Measurements from ENCODE around the gene KIAA0825. TPM values are rescaled to one million over a fixed set of nuclear protein-coding genes. Genes with fewer than 3 reads are reported as not detected.

The KIAA0825 gene
- total and polyA plus RNA-seq, 8 donors, result 0.29 to 15.6 (median 1.5) TPM

- intact Hi-C loops (cut with DNase I; ENCODE audit: low total_unique reads), result no loop called here
- no peak overlapping the region for H3K27ac ChIP-seq
- 64 to 87% (median 77%) methylated on average over 3 of the region's 3 CpGs for WGBS, 5 donors
- no peaks in the 10 kb centered on the region for H3K36me3 ChIP-seq
- no peaks in the 10 kb centered on the region for H3K9me3 ChIP-seq
- H3K27me3 ChIP-seq, result no peaks in the 10 kb centered on the region
- DNase-seq, result no peak
- H3K4me3 ChIP-seq, result no peak overlapping the region
- TF ChIP-seq POLR2A (IDR thresholded peaks at IDR 0.05), result no peak
- H3K4me1 ChIP-seq, result no peaks in the 10 kb centered on the region
These were observed 100.6 kb downstream of the KIAA0825 start for GRCh38 chr5:94517490-94518488.

GRCh38 chr5:94516148-94516547 is 102.3 kb downstream of the KIAA0825 start:
- no peaks in the 10 kb centered on the region for H3K9me3 ChIP-seq
- H3K4me3 ChIP-seq, result no peak overlapping the region
- H3K36me3 ChIP-seq, result no peaks in the 10 kb centered on the region
- no peaks in the 10 kb centered on the region for H3K4me1 ChIP-seq
- no peak for DNase-seq
- H3K27me3 ChIP-seq, result no peaks in the 10 kb centered on the region
- 96 to 99% (median 98%) methylated on average over 5 of the region's 5 CpGs for WGBS, 5 donors
- H3K27ac ChIP-seq, result no peak overlapping the region
- intact Hi-C loops (cut with DNase I; ENCODE audit: low total_unique reads), result no loop called here
- TF ChIP-seq POLR2A (IDR thresholded peaks at IDR 0.05) (no peak), CTCF (IDR thresholded peaks at IDR 0.05) (no peak), EP300 (IDR thresholded peaks at IDR 0.05) (no peak), POLR2AphosphoS5 (IDR thresholded peaks at IDR 0.05) (no peak)

- no peak overlapping the region for H3K27ac ChIP-seq
- no peaks in the 10 kb centered on the region for H3K27me3 ChIP-seq
- TF ChIP-seq POLR2AphosphoS5 (IDR thresholded peaks at IDR 0.05) (no peak), POLR2A (IDR thresholded peaks at IDR 0.05) (no peak), EP300 (IDR thresholded peaks at IDR 0.05) (no peak), CTCF (IDR thresholded peaks at IDR 0.05) (no peak)
- H3K4me1 ChIP-seq, result peaks cover 0 to 7% (median 0%) of the 10 kb centered on the region in 4 donors
- H3K9me3 ChIP-seq, result no peaks in the 10 kb centered on the region
- DNase-seq, result peak in 1 of 2 donors; percentile 4
- H3K4me3 ChIP-seq, result no peak overlapping the region
- intact Hi-C loops (cut with DNase I; ENCODE audit: low total_unique reads), result no loop called here
- 35 to 52% (median 48%) methylated on average over 4 of the region's 4 CpGs for WGBS, 5 donors
- no peaks in the 10 kb centered on the region for H3K36me3 ChIP-seq
These were observed 109.8 kb downstream of the KIAA0825 start for GRCh38 chr5:94508461-94509148.

GRCh38 chr5:94505327-94506068 is 112.9 kb downstream of the KIAA0825 start:
- Histone ChIP-seq H3K27me3 (no peaks in the 10 kb centered on the region), H3K4me3 (no peak overlapping the region), H3K27ac (no peak overlapping the region), H3K36me3 (no peaks in the 10 kb centered on the region), H3K9me3 (no peaks in the 10 kb centered on the region), H3K4me1 (peaks cover 0 to 7% (median 0%) of the 10 kb centered on the region in 4 donors)
- 74 to 80% (median 79%) methylated on average over 3 of the region's 3 CpGs for WGBS, 5 donors
- DNase-seq, result no peak
- no peak for TF ChIP-seq CTCF (IDR thresholded peaks at IDR 0.05)
- no peak for TF ChIP-seq POLR2A (IDR thresholded peaks at IDR 0.05)
- TF ChIP-seq POLR2AphosphoS5 (IDR thresholded peaks at IDR 0.05), result no peak
- TF ChIP-seq EP300 (IDR thresholded peaks at IDR 0.05), result no peak
- intact Hi-C loops (cut with DNase I; ENCODE audit: low total_unique reads), result no loop called here
